Central memory CD8-positive, alpha-beta T cell (primary cell): ENCODE results near the gene VAV2.

Experiments
- ATAC-seq: fragments of 150-1000 bp; cut with Tn5 transposase; replicated peaks from 2 replicates; pipeline ENCODE4 v1.10.0; 2022; ENCODE audit warnings: mild to moderate bottlenecking, moderate FRiP score, moderate number of reproducible peaks; ENCODE audit not compliant: poor library complexity, severe bottlenecking; ENCODE audit errors: extremely low read depth
- DNase-seq, 2 donors: peaks; one replicate each; pipeline ENCODE4 v3.0.0; 2021; ENCODE audit warnings: low spot score in 2 of 2
- H3K27ac Mint-ChIP-seq: one replicate; pipeline ENCODE4 v1.8.0; 2022; ENCODE audit warnings: low read depth, mild to moderate bottlenecking, moderate library complexity, mixed read lengths
- H3K27me3 Mint-ChIP-seq: one replicate; pipeline ENCODE4 v1.8.0; 2022; ENCODE audit warnings: mixed read lengths
- H3K36me3 Mint-ChIP-seq: one replicate; pipeline ENCODE4 v1.8.0; 2022; ENCODE audit warnings: mild to moderate bottlenecking, moderate library complexity, mixed read lengths; ENCODE audit not compliant: insufficient read depth
- H3K4me1 Mint-ChIP-seq: one replicate; pipeline ENCODE4 v1.8.0; 2022; ENCODE audit warnings: mixed read lengths
- H3K4me3 Mint-ChIP-seq: one replicate; pipeline ENCODE4 v1.8.0; 2022; ENCODE audit warnings: mild to moderate bottlenecking, moderate library complexity, mixed read lengths
- H3K9me3 Mint-ChIP-seq: one replicate; pipeline ENCODE4 v1.8.0; 2022; ENCODE audit warnings: mixed read lengths

The VAV2 gene

DNA sequence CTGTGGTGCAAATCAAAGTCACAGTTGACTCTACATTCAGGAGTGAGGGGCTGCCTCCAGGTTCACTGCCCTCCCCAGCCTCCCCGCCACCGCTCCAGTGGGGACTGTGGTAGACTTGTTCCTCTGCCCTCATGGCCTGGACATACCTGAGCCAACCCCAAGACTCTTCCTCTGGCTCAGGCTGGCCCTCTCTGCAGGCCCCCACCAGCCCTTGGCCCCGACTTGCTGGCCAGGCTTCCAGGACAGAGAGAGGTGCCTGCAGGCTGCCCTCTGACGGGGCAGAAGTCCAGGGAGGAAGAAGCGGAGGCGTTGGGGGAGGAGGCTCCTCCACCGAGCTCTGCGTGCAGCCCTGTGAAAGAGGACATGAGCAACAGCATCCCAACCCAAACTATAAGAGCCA is 251.2 kb downstream of the VAV2 start:
- peaks cover 5% of the 10 kb centered on the region for H3K36me3 Mint-ChIP-seq
- H3K27ac Mint-ChIP-seq = no peak overlapping the region
- DNase-seq (no peak), ATAC-seq (no peak)
- no peaks in the 10 kb centered on the region for H3K4me1 Mint-ChIP-seq
- H3K9me3 Mint-ChIP-seq = no peaks in the 10 kb centered on the region
- peaks cover 7% of the 10 kb centered on the region for H3K27me3 Mint-ChIP-seq
- no peak overlapping the region for H3K4me3 Mint-ChIP-seq

DNA sequence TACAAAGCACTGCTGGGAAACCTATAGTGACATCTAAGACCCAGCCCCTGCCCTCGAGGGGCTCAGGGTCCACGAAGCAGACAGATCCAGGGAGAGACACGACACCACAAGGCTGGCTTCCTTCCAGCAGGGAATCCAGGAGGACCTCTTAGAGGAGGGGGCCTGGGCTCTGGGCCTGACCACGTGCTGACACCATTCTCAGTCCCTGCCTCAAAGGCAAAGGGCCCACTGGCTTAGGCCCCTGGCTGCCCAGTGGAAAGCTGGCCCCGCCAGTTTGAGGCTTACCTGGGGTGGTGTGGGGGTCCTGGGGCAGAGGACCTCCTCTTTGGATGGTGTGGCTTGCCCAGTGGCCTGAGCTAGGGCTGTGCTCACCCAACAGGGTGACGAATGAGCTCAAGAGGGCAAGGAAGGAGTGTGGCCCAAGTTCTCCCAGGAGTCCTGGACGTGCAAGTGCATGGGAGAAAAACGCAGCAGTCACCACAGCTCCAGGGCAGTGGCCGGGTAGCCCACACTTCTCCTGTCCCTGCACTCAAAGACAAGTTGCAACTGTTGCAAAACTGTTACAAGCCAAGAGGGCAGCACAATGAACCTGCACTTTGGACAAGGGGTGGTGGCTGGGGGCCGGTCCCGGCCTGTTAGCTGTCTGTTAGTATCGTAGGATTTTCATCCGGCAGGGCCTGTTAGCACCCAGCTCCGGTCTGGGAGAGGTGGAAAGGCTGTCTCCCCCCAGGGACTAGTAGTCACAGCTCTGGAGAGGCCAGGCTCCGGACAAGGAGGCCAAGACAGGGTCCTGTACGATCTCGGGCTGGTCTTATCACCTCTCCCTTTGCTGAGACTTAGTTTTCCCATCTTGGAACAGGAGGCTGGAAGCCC is 252.5 kb downstream of the VAV2 start:
- Mint-ChIP-seq H3K36me3 (peaks cover 5% of the 10 kb centered on the region), H3K4me3 (no peak overlapping the region), H3K27me3 (no peaks in the 10 kb centered on the region), H3K9me3 (no peaks in the 10 kb centered on the region), H3K4me1 (no peaks in the 10 kb centered on the region), H3K27ac (no peak overlapping the region)
- DNase-seq = no peak
- no peak for ATAC-seq

DNA sequence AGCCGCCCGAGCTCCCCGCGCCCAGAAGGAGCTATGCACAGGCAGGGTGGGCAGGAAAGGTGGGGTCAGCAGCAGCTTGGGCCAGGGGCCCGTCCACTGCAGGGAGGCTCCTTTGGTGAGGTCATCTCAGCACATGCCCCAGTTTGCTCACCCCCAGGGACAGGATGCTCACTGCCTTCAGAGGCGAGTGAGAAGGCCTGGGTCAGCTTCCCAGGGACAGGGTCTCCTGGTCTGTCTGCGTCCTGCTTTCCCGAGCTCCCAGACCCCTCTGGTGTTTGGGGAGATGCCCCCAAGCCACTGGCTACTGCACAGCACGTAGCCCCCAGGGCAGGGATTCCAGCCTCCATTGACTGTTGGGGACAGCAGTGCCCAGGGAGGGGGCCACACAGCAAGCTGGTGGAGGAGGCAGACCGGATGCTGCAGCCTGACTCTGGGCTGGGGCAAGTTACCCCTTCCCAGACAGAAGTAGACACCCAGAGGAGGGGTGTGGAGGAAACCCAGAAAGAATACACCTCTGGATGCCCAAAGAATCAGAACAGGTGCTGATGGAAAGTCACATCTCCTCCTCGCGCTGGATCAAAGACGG is 253.4 kb downstream of the VAV2 start:
- Mint-ChIP-seq H3K27me3 (no peaks in the 10 kb centered on the region), H3K4me1 (no peaks in the 10 kb centered on the region), H3K27ac (no peak overlapping the region), H3K36me3 (peaks cover 5% of the 10 kb centered on the region), H3K9me3 (no peaks in the 10 kb centered on the region), H3K4me3 (peak overlapping the region; percentile 56)
- DNase-seq (no peak), ATAC-seq (no peak)

DNA sequence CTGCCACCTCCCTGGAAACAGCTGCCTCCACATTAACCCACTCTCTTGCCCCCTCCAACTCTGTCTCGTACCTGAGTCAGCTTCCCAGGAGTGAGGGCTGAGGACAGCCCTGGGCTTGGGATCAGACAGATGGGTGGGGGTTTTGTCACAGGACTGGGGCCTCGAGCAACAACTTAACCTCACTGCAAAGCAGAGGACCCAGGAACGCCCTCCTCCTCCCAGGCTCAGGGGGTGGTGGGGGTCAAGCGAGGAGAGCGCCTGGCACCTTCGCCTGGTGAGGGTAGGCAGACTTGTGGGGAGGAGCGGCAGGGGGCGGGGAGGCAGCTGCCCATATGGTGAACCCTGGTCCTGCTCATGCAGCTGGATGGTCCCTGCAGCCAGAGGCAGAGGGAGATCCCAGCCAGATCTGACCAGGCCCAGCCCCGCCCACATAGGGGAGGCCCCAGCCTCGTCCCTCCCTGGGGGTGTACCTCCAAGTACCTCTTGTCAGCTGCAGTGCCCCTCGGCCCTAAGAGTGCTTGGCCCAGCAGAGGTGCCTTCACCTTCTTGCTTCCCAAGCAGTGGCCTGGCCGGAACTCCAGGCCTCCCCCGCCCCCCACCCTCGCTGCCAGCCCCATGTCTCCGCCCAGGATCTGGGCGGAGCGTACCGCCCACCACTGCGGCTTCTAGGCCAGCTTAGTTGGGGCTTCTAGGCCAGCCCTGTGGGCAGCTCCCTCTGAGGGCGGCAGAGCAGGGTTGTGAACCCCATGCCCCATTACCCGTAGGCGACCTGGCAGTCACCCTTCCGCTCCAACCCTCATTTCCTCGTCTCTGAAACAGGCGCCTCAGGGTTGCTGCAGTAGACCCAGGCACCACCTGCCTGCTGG is 254.1 kb downstream of the VAV2 start, which contains the start of gene SARDH:
TSS of gene SARDH (minus strand) at position 579 of the 866 bp plus-strand sequence. CDS start 4,179 bp downstream, outside the sequence.
- Mint-ChIP-seq H3K27me3 (no peaks in the 10 kb centered on the region), H3K36me3 (peaks cover 2% of the 10 kb centered on the region), H3K9me3 (no peaks in the 10 kb centered on the region), H3K27ac (peak within 1 kb of the TSS; percentile 44), H3K4me1 (no peaks in the 10 kb centered on the region), H3K4me3 (peak within 1 kb of the TSS; percentile 56)
- ATAC-seq = peak; percentile 71
- no peak for DNase-seq

DNA sequence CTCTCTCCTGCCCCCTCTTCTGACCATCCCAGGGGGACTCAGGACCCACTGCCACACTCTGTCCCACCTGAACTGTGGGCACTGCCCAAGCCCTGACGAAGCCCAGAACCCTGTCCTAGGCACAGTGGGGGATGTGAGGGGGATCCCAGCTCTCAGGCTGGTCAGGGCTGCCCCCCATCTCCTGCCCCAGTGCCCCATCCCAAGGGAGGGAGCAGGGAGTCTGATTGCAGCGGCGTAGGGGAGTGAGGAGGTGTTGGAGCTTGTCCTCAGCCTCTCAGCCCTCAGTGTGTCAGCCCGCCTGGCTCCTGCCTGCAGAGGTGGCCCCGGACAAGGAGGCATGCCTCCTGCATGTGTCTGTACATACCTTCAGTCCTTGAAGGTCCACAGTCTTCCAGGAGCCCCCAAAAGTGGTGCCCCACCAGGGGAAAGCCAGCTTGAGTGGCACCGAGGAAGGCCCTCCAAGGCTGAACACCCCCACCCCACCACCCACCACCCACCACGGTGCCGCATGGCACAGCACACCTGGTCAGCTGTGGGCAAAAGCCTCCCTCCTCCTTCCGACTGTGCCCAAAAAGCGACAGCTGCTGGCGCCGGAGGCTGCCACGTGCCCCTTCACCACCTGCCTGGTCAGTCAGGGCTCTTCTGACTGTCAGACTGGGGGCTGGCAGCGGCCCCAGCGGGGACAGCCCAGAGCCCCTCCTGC is 254.9 kb downstream of the VAV2 start:
- Mint-ChIP-seq H3K4me3 (peak overlapping the region; percentile 56), H3K27me3 (no peaks in the 10 kb centered on the region), H3K36me3 (peaks cover 2% of the 10 kb centered on the region), H3K4me1 (no peaks in the 10 kb centered on the region), H3K9me3 (no peaks in the 10 kb centered on the region), H3K27ac (peak overlapping the region; percentile 44)
- no peak for ATAC-seq
- no peak for DNase-seq

DNA sequence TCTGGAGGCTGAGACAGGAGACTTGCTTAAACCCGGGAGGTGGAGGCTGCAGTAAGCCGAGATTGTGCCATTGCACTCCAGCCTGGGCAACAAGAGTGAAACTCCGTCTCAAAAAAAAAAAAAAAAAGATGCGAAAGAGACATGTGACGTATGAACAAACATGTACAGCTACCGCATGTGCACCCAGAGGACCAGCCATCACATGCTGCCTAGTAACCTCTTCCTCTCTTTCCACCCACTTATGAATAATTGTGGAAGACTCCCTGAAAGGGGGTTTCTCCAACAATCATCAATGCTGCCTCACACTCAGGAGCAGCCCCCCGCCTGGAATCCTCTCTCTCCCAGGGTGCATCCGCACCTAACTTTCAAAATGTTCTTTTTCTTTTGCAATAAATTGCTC is 256.2 kb downstream of the VAV2 start:
- peaks cover 2% of the 10 kb centered on the region for H3K36me3 Mint-ChIP-seq
- no peaks in the 10 kb centered on the region for H3K4me1 Mint-ChIP-seq
- DNase-seq (no peak), ATAC-seq (no peak)
- H3K4me3 Mint-ChIP-seq = no peak overlapping the region
- no peak overlapping the region for H3K27ac Mint-ChIP-seq
- no peaks in the 10 kb centered on the region for H3K9me3 Mint-ChIP-seq
- no peaks in the 10 kb centered on the region for H3K27me3 Mint-ChIP-seq

DNA sequence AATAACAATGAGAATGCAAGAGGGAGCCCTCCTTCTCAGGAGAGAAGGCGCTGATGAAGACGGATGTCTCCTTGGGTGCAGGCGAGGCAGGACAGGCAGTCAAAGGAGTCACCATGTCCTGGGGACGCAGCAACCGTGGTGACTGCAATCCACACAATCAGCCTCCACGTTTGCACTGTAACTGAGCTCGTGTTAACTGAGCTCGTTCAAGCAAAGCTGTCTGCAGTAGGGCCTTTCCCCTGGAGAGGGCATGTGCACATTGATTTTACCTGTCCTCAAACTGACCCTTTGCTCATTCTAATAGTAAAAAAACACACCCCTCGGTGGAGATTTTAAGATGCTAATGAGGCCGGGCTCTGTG is 256.7 kb downstream of the VAV2 start:
- H3K27ac Mint-ChIP-seq = no peak overlapping the region
- DNase-seq (no peak), ATAC-seq (no peak)
- no peaks in the 10 kb centered on the region for H3K9me3 Mint-ChIP-seq
- H3K4me1 Mint-ChIP-seq = no peaks in the 10 kb centered on the region
- H3K4me3 Mint-ChIP-seq = no peak overlapping the region
- no peaks in the 10 kb centered on the region for H3K27me3 Mint-ChIP-seq
- peaks cover 2% of the 10 kb centered on the region for H3K36me3 Mint-ChIP-seq

DNA sequence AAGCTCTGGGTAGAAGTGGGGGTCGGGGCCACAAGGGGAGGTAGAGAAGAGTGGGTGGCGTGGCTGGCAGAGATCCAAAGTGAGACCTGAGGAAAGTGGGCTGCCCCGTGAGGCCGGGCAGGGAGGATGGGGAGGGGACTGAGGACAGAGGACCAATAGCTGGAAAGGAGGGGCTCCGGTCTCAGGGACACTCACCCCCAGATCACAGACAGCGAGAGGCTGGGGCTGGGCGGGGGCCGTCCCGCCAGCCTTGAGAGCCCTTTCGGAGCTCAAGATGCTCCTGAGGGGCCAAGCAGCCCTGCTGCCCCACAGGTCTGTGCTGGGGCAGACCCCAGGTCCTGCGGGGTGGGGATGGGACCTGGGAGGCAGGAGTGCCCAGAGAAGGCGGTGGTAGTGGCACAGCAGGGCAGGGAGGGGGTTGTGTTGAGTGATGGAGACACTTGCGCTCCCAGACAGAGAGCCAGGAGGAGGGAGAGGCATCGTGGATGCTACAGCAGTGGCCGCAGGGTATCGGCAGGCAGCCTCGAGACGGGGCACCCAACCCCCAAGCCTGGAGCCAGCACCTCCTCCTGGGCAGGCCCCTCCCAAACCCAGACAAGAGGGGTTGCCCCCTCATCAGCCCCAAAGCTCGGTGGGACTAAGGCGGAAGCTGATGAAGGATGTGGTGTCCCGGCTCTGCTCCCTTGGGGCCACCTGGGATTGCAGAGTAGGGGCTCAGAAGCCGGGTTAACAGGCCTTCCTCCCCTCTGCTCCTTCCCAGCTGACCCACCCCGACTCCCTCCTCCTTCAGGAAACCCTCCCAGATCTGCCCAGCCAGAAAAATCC is 257.3 kb downstream of the VAV2 start:
- H3K36me3 Mint-ChIP-seq = peaks cover 2% of the 10 kb centered on the region
- H3K4me1 Mint-ChIP-seq = no peaks in the 10 kb centered on the region
- no peaks in the 10 kb centered on the region for H3K27me3 Mint-ChIP-seq
- DNase-seq = no peak
- H3K4me3 Mint-ChIP-seq = no peak overlapping the region
- no peaks in the 10 kb centered on the region for H3K9me3 Mint-ChIP-seq
- H3K27ac Mint-ChIP-seq = no peak overlapping the region
- no peak for ATAC-seq

DNA sequence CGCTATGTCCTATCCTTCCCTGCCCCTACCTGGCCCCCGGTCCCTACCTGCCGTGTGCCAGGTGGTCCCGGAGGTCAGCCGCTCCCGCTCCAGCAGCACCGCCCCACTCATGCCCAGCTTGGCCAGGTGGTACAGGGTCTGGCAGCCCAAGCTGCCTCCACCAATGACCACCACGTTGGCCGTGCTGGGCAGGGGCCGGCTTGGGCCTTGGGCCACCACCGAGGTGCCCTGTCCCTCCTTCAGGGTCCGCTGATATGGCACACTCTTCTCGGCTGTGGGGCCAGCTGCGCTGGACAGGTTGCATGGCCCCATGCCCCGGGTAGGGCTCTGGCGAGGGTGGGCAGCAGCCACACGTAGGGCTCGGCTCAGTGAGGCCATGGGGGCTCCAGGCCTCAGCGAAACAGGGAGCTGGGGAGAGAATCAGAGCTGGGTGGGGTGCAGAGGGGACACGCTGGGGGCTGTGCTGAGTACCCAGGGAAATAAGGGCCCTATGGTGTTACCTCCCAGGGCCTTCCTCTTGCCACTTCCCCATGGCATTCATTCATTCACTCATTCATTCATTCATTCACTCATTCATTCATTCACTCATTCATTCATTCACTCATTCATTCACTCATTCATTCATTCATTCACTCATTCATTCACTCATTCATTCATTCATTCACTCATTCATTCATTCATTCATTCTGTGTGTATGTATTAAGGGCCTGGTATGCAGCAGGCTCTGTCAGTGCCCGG is 258.2 kb downstream of the VAV2 start:
- Mint-ChIP-seq H3K27ac (no peak overlapping the region), H3K9me3 (no peaks in the 10 kb centered on the region), H3K36me3 (peaks cover 2% of the 10 kb centered on the region), H3K27me3 (no peaks in the 10 kb centered on the region), H3K4me1 (no peaks in the 10 kb centered on the region), H3K4me3 (no peak overlapping the region)
- no peak for DNase-seq
- no peak for ATAC-seq

DNA sequence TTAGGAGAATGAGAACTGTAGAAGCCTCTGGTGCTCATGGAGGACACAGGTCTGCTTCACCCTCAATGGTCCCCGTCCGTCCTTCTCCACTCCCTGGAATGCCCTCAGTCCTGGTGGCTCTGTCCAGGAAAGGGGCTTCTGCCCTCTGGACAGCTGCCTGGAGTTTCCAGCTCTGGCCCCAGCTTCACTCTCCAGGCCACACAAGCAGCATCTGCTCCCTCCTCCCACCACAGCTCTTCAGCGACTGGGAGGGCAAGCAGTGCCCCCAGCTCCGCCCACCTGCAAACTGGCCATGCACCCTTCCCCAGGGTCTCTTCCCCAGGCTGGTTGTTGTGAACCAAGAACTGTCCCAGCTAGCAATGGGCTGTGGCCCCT is 258.7 kb downstream of the VAV2 start:
- ATAC-seq (no peak), DNase-seq (no peak)
- no peaks in the 10 kb centered on the region for H3K9me3 Mint-ChIP-seq
- no peaks in the 10 kb centered on the region for H3K4me1 Mint-ChIP-seq
- H3K4me3 Mint-ChIP-seq = no peak overlapping the region
- no peak overlapping the region for H3K27ac Mint-ChIP-seq
- no peaks in the 10 kb centered on the region for H3K27me3 Mint-ChIP-seq
- peaks cover 2% of the 10 kb centered on the region for H3K36me3 Mint-ChIP-seq

DNA sequence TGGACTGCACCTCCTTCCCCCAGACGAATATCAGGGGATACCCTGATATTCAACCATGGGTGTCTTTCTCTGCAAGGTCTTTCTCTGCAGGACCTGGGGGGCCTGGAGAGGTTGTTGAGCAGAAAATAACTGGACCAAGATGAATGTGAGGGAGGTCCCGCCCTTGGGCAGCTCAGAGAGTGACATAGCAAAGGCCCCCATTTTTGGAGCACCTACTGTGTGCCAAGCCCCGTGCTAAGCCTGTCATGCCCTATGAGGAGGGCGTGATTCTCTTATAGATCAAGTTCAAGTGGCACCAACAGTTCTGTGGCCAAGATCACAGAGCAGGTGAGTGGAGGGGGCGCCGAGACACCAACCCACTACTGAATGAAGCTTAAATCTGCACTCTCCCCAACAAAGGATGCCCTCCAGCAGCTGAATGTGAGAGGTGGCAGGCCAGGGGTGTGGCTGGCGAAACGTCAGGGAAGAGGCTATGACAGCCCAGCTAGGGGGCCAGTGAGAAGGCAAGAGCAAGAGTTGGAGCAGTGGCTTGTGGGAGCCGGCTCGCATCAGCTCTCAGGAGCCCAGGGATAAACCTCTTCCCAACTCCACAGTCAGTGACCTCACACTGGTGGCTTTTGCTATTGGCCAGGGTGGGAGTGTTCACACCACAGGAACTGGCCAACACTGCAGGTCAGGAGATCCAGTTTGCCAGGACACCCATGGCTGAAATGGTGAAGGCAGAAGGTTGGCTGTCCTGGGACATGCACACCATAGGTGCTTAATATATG is 259.3 kb downstream of the VAV2 start:
- Mint-ChIP-seq H3K4me3 (no peak overlapping the region), H3K27me3 (no peaks in the 10 kb centered on the region), H3K4me1 (no peaks in the 10 kb centered on the region), H3K9me3 (no peaks in the 10 kb centered on the region), H3K27ac (no peak overlapping the region), H3K36me3 (peaks cover 2% of the 10 kb centered on the region)
- no peak for DNase-seq
- ATAC-seq = no peak
